Stimulated activated CD8-positive, alpha-beta memory T cell treated with anti-CD3 and anti-CD28 coated beads, Interleukin-4, amount 100 ng/mL, for 48 hours (primary cell): Measurements from ENCODE around the gene KRT72.

ENCODE experiments used
- DNase-seq: peaks from one replicate; pipeline ENCODE4 v3.0.0-alpha.2; 2020

KRT72 gene

DNA sequence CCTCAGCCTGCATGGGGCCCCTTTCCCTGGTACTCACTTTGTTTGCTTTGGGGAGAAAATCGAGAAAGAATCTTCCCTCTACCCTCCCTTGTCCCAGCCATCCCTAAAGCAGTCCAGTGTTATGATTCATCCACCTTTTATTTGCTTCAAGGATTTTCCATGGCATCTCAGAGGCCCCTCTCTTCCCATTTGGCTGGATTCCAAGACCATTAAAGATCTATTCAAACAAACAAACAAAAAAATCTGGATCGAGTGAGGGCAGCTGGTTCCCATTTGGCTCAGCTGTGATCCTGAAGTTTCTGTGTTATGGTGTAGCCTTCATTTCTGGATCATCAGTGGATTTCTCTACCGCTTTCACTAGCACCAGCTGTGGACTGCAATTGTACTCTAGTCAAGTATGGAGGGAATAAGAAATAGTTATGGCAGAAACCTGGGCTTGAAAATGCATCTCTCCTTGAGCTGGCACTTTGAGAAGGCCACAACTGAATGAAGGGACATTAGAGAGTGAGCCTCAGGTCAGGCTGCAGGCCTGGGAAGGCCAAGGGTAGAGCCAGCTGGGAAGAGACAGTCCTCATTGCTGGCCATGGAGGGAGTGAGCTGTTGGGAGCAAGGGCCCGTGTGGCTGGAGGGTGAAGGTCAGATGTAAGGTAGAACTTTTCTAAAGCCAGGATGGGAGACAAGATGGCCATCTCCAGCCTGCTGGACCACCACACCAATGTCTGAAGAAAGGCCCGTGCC is 62.0 kb downstream of the KRT72 start:
- no peak for DNase-seq

DNA sequence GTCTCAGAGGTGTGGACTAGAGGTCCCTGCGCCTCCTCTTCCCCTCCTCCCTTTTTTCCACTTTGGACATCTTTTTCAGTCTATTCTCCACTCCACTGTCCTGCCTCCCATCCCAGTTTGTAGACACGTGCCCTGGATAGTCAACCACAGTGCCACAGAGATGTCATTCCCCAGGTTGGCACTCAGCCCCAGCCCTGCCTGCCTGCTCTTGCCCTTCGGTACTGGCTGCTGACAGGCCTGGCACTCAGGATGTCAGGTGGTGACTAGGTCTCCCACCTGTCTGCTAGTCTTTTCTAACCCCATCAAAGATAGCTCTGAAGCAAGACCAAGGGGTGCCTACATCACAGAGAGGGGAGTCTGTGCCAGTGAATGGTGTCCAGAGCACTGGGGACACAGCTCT is 64.2 kb downstream of the KRT72 start:
- DNase-seq, result no peak
